ENCODE results near the gene SOX9. TPM values are rescaled to one million over a fixed set of nuclear protein-coding genes. Genes with fewer than 3 reads are reported as not detected.
"Not testable (repeated sequence)": the region's sequence is repeated elsewhere in the genome, so short reads cannot be mapped to it uniquely, and the experiment has no call there.

The SOX9 gene
- total RNA-seq, 1 donor from 2014 or later, result 5.1 TPM

- Mint-ChIP-seq H3K36me3 (ENCODE audit: low read depth, unreplicated experiment) (no peaks in the 10 kb centered on the region), H3K4me1 (ENCODE audit: unreplicated experiment) (peaks cover 6% of the 10 kb centered on the region), H3K4me3 (ENCODE audit: unreplicated experiment) (no peak overlapping the region), H3K27me3 (ENCODE audit: unreplicated experiment) (peaks cover 2% of the 10 kb centered on the region), H3K9me3 (ENCODE audit: unreplicated experiment) (no peaks in the 10 kb centered on the region), H3K27ac (ENCODE audit: unreplicated experiment) (no peak overlapping the region)
- no peak for DNase-seq (ENCODE audit: low spot score)
- TF ChIP-seq CTCF (IDR thresholded peaks at IDR 0.05; ENCODE audit: unreplicated experiment), result no peak
These were observed 10.4 kb upstream of the SOX9 start for GRCh38 chr17:72110231-72110941.

- Mint-ChIP-seq H3K4me1 (ENCODE audit: unreplicated experiment) (peaks cover 8% of the 10 kb centered on the region), H3K27me3 (ENCODE audit: unreplicated experiment) (peaks cover 3% of the 10 kb centered on the region), H3K9me3 (ENCODE audit: unreplicated experiment) (no peaks in the 10 kb centered on the region), H3K4me3 (ENCODE audit: unreplicated experiment) (no peak overlapping the region), H3K36me3 (ENCODE audit: low read depth, unreplicated experiment) (no peaks in the 10 kb centered on the region), H3K27ac (ENCODE audit: unreplicated experiment) (no peak overlapping the region)
- TF ChIP-seq CTCF (IDR thresholded peaks at IDR 0.05; ENCODE audit: unreplicated experiment), result no peak
- DNase-seq (ENCODE audit: low spot score), result no peak
These were observed 9.9 kb upstream of the SOX9 start for GRCh38 chr17:72110942-72111318.

GRCh38 chr17:72111336-72111923 is 9.4 kb upstream of the SOX9 start:
- TF ChIP-seq CTCF (IDR thresholded peaks at IDR 0.05; ENCODE audit: unreplicated experiment), result no peak
- Mint-ChIP-seq H3K27ac (ENCODE audit: unreplicated experiment) (no peak overlapping the region), H3K9me3 (ENCODE audit: unreplicated experiment) (no peaks in the 10 kb centered on the region), H3K4me1 (ENCODE audit: unreplicated experiment) (peaks cover 12% of the 10 kb centered on the region), H3K4me3 (ENCODE audit: unreplicated experiment) (no peak overlapping the region), H3K27me3 (ENCODE audit: unreplicated experiment) (peaks cover 6% of the 10 kb centered on the region), H3K36me3 (ENCODE audit: low read depth, unreplicated experiment) (no peaks in the 10 kb centered on the region)
- DNase-seq (ENCODE audit: low spot score), result no peak

GRCh38 chr17:72111926-72112325 is 8.9 kb upstream of the SOX9 start:
- not testable (repeated sequence) for H3K4me3 Mint-ChIP-seq (ENCODE audit: unreplicated experiment); H3K9me3 Mint-ChIP-seq (ENCODE audit: unreplicated experiment); H3K36me3 Mint-ChIP-seq (ENCODE audit: low read depth, unreplicated experiment); H3K27ac Mint-ChIP-seq (ENCODE audit: unreplicated experiment); H3K27me3 Mint-ChIP-seq (ENCODE audit: unreplicated experiment); DNase-seq (ENCODE audit: low spot score)
- peaks cover 10% of the 10 kb centered on the region for H3K4me1 Mint-ChIP-seq (ENCODE audit: unreplicated experiment)

- Mint-ChIP-seq H3K4me3 (ENCODE audit: unreplicated experiment) (no peak overlapping the region), H3K9me3 (ENCODE audit: unreplicated experiment) (no peaks in the 10 kb centered on the region), H3K4me1 (ENCODE audit: unreplicated experiment) (peaks cover 17% of the 10 kb centered on the region), H3K27me3 (ENCODE audit: unreplicated experiment) (peaks cover 18% of the 10 kb centered on the region), H3K27ac (ENCODE audit: unreplicated experiment) (no peak overlapping the region), H3K36me3 (ENCODE audit: low read depth, unreplicated experiment) (no peaks in the 10 kb centered on the region)
- no peak for TF ChIP-seq CTCF (IDR thresholded peaks at IDR 0.05; ENCODE audit: unreplicated experiment)
- no peak for DNase-seq (ENCODE audit: low spot score)
These were observed 7.1 kb upstream of the SOX9 start for GRCh38 chr17:72113751-72114150.
